ACC112 (cell line): ENCODE results near the gene ANKLE2.
A peak's percentile ranks its signal among the peaks of the same experiment; 100 is the strongest.
"Not testable (repeated sequence)": the region's sequence is repeated elsewhere in the genome, so short reads cannot be mapped to it uniquely, and the experiment has no call there.

Experiments used
- H2AFZ ChIP-seq: fragments of 200-600 bp; sonication (generic); one replicate; pipeline ENCODE4 v1.6.0; 2017; ENCODE audit warnings: antibody characterized with exemption, low read length; ENCODE audit not compliant: unreplicated experiment
- H3K27ac ChIP-seq: fragments of 200-600 bp; sonication (generic); 2 replicates; pipeline ENCODE4 v1.5.1; 2014; ENCODE audit warnings: low read depth, mild to moderate bottlenecking, antibody characterized with exemption, low read length, moderate library complexity
- H3K27me3 ChIP-seq: fragments of 200-600 bp; sonication (generic); 2 replicates; pipeline ENCODE4 v1.6.1; 2014; ENCODE audit warnings: mild to moderate bottlenecking, antibody characterized with exemption, low read length, moderate library complexity, mixed read lengths; ENCODE audit not compliant: insufficient read depth
- H3K36me3 ChIP-seq: fragments of 200-600 bp; sonication (generic); 2 replicates; pipeline ENCODE4 v1.6.1; 2016; ENCODE audit warnings: mild to moderate bottlenecking, antibody characterized with exemption, low read length, moderate library complexity, mixed read lengths; ENCODE audit not compliant: insufficient read depth
- H3K4me1 ChIP-seq: fragments of 200-600 bp; sonication (generic); one replicate; pipeline ENCODE4 v1.6.1; 2016; ENCODE audit warnings: low read length, mixed read lengths; ENCODE audit not compliant: insufficient read depth, unreplicated experiment, control insufficient read depth
- H3K4me3 ChIP-seq: fragments of 200-600 bp; sonication (generic); 2 replicates; pipeline ENCODE4 v1.5.1; 2014; ENCODE audit warnings: mild to moderate bottlenecking, low read depth, low read length
- H3K79me2 ChIP-seq: fragments of 200-600 bp; sonication (generic); one replicate; pipeline ENCODE4 v1.6.0; 2016; ENCODE audit warnings: low read length; ENCODE audit not compliant: control insufficient read depth, unreplicated experiment, insufficient read depth

Gene ANKLE2

DNA sequence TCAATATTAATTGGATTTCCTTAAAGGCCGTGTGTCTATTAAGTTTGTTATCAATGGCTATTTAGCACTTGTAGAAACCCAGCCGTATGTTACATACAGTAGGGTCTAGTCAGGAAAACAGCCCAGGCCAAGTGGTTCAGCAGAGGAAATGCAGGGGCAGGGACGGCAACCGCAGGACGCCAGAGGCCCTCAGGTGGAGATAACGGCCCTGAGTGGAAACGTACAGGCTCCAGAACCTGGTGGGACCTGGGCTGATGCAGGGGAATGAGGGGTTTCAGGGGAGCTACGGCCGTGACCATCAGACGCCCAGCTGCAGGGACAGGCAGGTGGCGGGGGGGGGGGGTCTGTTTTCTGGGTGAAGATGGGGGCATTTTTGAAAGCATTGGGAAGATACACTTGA is 3.7 kb upstream of the ANKLE2 start:
- Histone ChIP-seq H3K4me1 (peaks cover 10% of the 10 kb centered on the region), H2AFZ (no peak overlapping the region), H3K36me3 (peaks cover 5% of the 10 kb centered on the region; the same call in 1 of the 2 replicates), H3K27ac (no peak overlapping the region), H3K4me3 (no peak overlapping the region), H3K27me3 (no peaks in the 10 kb centered on the region), H3K79me2 (peaks cover 18% of the 10 kb centered on the region)

DNA sequence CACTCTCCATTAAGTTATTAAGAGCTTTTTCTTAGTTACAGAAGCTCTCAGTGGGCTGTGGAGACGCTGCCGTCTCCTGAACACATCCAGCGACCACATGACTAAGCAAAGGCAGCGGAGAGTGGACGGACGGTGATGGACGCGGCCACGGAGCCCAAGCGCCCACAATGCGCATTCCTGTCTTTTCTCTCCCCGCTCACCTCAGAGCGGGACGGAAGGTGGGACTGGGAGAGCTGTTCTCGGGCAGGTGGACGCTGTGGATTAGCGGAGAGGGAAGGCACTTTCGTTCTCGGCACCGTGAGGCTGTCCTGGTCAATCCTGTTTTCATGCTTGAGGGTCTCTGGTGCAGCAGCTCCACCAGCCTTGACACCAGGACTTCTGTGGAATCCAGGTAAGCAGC is 2.6 kb upstream of the ANKLE2 start:
- peaks cover 27% of the 10 kb centered on the region for H3K79me2 ChIP-seq
- H3K36me3 ChIP-seq: peaks cover 3% of the 10 kb centered on the region; the same call in 1 of the 2 replicates
- H3K27me3 ChIP-seq: no peaks in the 10 kb centered on the region
- no peak overlapping the region for H3K27ac ChIP-seq
- H3K4me3 ChIP-seq: no peak overlapping the region
- H3K4me1 ChIP-seq: peaks cover 10% of the 10 kb centered on the region
- no peak overlapping the region for H2AFZ ChIP-seq

DNA sequence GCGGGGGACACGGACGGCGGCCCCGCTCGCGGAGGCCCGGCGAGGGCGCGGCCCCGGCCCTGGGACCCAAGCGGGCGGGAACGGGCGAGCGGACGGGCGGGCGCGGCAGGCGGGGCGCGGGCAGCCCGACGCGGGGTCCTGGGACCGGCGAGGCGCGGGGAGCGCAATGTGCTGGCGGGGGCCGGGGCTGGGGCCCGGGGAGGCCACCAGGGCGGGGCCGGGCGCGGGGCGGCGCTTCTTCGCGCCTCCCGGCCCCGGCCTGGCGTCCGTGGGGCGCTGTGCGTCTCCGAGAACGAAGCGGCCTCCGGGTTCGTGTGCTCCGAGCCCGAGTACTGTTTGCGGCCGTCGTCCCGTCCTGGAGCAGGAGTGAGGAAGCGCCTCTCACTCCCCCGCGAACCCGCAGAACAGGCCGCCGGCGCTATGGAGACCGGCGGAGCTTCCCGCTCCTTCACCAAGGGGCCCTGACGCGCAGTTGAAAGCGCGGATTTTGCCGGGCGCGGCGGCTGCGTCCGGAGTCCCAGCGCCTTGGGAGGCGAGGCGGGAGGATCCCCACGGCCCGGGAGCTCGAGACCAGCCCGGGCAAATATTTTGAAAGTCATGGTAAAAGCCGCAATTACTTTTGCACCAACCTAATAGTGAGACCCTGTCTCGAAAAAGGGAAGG is 420 bp upstream of the ANKLE2 start:
- H2AFZ ChIP-seq: peak overlapping the region; percentile 72
- peaks cover 9% of the 10 kb centered on the region for H3K36me3 ChIP-seq
- peaks cover 10% of the 10 kb centered on the region for H3K4me1 ChIP-seq
- H3K27me3 ChIP-seq: no peaks in the 10 kb centered on the region
- H3K79me2 ChIP-seq: peaks cover 48% of the 10 kb centered on the region
- H3K27ac ChIP-seq: peak overlapping the region; percentile 93
- H3K4me3 ChIP-seq: peak overlapping the region; percentile 88

DNA sequence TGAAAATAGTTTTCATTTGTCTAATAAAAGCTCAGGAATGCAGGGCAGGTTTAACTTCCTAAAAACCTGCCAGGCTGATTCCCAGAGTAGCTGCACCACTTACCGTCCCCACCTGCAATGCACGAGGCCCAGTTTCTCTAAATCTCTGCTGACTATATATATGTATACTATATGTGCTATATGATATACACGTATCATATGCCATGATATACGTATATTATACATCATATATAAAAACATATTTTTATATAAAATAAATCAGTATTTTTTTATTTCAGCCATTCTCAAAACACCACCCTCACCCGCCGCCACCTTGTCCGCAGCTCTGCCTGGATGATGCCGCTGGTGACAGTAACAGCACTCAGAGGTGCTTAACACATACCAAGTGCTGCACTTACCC is 2.3 kb downstream of the ANKLE2 start:
- Histone ChIP-seq H3K36me3 (peaks cover 15% of the 10 kb centered on the region), H2AFZ (no peak overlapping the region), H3K4me1 (peaks cover 3% of the 10 kb centered on the region), H3K4me3 (peak overlapping the region; percentile 95), H3K27me3 (no peaks in the 10 kb centered on the region), H3K27ac (peak overlapping the region; percentile 57; the same call in 1 of the 2 replicates), H3K79me2 (peaks cover 75% of the 10 kb centered on the region)

DNA sequence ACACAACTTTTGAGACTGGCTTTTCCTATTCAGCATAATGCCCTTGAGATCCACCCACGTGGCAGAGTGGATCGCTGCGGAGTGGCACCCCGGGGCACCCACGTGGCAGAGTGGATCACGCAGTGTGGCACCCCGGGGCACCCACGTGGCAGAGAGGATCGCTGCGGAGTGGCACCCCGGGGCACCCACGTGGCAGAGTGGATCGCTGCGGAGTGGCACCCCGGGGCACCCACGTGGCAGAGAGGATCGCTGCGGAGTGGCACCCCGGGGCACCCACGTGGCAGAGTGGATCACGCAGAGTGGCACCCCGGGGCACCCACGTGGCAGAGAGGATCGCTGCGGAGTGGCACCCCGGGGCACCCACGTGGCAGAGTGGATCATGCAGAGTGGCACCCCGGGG is 2.8 kb downstream of the ANKLE2 start:
- H3K27ac ChIP-seq, H3K4me1 ChIP-seq, H3K27me3 ChIP-seq, H3K4me3 ChIP-seq, H2AFZ ChIP-seq: not testable (repeated sequence)
- peaks cover 78% of the 10 kb centered on the region for H3K79me2 ChIP-seq
- peaks cover 16% of the 10 kb centered on the region for H3K36me3 ChIP-seq

DNA sequence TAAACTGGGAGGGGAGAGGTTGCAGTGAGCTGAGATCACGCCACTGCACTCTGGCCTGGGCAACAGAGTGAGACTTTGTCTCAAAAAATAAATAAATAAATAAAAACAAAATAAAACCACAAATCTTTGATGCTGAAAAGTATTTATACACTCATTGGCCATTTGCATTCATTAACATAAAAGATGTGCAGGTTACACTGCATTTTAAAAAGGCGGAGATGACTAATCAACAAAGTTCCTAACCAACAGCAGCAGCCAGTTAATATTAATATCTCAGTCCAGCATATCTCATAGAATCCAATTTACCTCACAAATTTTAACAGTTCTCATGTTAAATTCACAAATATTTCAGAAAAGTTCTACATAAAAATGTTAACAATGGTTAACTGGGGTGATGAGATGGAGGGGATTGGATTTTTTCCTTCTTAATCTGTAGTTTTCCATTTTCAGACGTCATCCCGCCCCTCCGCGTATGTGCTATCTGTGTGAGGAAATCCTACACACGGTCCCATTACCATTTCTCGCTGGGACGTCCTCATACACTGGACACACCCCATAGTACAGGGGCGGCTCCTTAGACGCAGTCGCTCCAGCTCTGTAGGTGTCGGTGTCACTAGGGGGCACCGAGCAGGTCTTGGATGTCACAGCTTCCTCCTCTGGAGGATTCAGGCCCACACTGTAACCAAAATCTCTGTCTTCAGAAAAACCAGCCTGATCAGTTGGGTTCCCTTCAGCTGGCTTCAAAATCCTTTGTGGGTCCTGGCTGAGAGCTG is 7.3 kb downstream of the ANKLE2 start:
- Histone ChIP-seq H3K4me1 (no peaks in the 10 kb centered on the region), H3K4me3 (no peak overlapping the region), H3K36me3 (peaks cover 37% of the 10 kb centered on the region), H2AFZ (no peak overlapping the region), H3K27ac (no peak overlapping the region), H3K27me3 (no peaks in the 10 kb centered on the region), H3K79me2 (peaks cover 92% of the 10 kb centered on the region)

DNA sequence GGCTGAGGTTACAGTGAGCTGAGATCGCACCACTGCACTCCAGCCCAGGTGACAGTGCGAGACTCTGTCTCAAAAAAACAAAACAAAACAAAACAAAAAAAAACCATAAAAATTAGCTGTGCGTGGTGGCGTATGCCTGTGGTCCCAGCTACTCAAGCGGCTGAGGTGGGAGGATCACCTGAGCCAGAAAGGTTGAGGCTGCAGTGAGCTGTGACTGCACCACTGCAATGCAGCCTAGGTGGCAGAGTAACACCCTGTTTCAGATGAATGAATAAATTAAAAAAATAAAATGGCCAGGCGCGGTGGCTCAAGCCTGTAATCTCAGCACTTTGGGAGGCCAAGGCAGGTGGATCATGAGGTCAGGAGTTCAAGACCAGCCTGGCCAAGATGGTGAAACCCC is 8.0 kb downstream of the ANKLE2 start:
- not testable (repeated sequence) for H2AFZ ChIP-seq, H3K4me1 ChIP-seq, H3K27ac ChIP-seq, H3K27me3 ChIP-seq, H3K4me3 ChIP-seq
- Histone ChIP-seq H3K36me3 (peaks cover 38% of the 10 kb centered on the region), H3K79me2 (peaks cover 88% of the 10 kb centered on the region)

DNA sequence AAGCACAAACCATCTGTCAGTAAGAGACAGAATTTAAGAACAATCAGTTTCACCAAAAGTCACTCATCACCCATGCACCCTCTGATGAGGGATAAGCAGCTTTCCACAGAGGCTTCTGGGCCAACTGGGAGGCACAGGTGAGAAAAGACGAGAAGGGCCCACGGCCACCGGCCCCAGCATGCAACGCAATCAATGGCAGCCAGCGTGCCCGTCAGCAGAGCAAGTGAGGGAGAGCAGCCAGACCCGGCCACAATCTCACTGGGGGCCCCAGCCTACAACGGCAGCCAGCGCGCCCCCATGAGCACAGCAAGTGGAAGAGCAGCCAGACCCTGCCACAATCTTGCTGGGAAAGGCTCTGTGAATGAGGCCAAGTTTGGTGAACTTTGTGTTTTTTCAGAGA is 13.3 kb downstream of the ANKLE2 start:
- Histone ChIP-seq H3K4me3 (no peak overlapping the region), H2AFZ (no peak overlapping the region), H3K79me2 (peaks cover 82% of the 10 kb centered on the region), H3K27me3 (no peaks in the 10 kb centered on the region), H3K27ac (no peak overlapping the region), H3K36me3 (peaks cover 65% of the 10 kb centered on the region), H3K4me1 (no peaks in the 10 kb centered on the region)

DNA sequence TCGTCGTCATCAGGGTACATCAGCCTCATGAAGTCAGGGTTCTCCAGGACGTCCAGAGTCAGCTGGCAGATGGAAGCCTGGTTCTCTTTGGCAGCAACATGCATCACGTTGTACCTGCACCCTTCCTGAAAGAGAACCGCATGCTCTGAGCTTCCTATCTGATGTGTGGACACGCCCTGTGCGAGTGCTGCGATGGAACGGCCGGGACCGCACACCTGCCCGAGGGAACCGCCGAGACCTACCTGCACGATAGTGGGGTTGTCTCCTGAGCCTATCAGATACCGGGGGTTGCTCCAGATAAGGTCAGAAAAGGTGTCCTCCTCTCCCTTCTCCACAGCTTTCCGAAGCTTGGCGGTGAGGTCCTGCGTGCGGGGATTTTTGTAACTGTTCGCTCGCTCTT is 13.7 kb downstream of the ANKLE2 start:
- peaks cover 82% of the 10 kb centered on the region for H3K79me2 ChIP-seq

DNA sequence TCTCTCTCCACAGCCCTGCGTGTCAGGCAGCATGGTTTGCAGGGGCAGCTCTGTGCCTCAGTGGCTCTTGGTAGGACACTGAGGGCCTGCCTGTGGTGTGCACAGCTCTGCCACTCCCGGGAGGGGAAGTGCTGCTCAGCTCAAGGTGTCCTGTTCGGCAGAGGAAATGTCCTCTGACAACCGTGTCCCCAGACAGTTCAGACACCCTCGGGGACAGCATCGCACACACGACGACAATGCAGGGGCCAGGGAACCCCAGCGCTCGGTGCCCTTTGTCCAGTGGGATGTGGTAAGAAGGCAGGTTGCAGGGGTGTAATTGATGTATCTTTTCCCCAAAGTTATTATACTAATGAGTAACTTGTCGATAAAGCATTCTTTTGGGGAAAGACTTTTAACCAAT is 14.2 kb downstream of the ANKLE2 start:
- H3K27ac ChIP-seq: no peak overlapping the region
- no peaks in the 10 kb centered on the region for H3K27me3 ChIP-seq
- H3K79me2 ChIP-seq: peaks cover 82% of the 10 kb centered on the region
- no peak overlapping the region for H3K4me3 ChIP-seq
- H3K4me1 ChIP-seq: no peaks in the 10 kb centered on the region
- H3K36me3 ChIP-seq: peaks cover 69% of the 10 kb centered on the region
- no peak overlapping the region for H2AFZ ChIP-seq

More for the DNA sequence above, 13.7 kb downstream of the ANKLE2 start:
- peaks cover 64% of the 10 kb centered on the region for H3K36me3 ChIP-seq
- no peak overlapping the region for H2AFZ ChIP-seq
- no peaks in the 10 kb centered on the region for H3K27me3 ChIP-seq
- H3K4me3 ChIP-seq: no peak overlapping the region
- no peaks in the 10 kb centered on the region for H3K4me1 ChIP-seq
- H3K27ac ChIP-seq: no peak overlapping the region

DNA sequence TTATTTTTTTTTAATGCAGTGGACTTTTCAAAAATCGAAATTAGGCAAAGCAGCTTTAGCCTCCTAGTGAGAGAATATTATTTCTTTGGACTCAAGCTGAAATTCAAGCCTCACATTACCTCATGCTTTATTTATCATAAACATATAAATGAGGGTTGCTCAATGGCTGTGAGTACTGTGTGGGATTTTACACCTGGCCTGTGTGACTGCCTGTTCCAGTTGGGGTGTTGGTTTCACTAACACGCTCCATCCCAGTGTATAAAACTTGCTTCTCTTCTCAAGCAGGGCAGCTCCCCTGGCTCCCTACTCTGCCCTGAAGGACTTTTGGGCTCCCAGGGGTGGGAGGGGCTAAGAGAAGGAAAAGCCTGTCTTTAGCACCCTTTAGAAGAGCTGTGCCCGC is 15.0 kb downstream of the ANKLE2 start:
- peaks cover 76% of the 10 kb centered on the region for H3K36me3 ChIP-seq
- no peaks in the 10 kb centered on the region for H3K4me1 ChIP-seq
- H3K79me2 ChIP-seq: peaks cover 83% of the 10 kb centered on the region
- no peak overlapping the region for H2AFZ ChIP-seq
- H3K4me3 ChIP-seq: no peak overlapping the region
- H3K27me3 ChIP-seq: no peaks in the 10 kb centered on the region
- H3K27ac ChIP-seq: no peak overlapping the region
